GM12878 (cell line): Measurements from ENCODE around the gene ARHGEF11. TPM values are rescaled to one million over a fixed set of nuclear protein-coding genes. Genes with fewer than 3 reads are reported as not detected.

ENCODE experiments used
- ATAC-seq: fragments of 200-7000 bp; cut with Tn5 transposase; 3 replicates; pipeline ENCODE4 v1.9.1; 2020; ENCODE audit warnings: mild to moderate bottlenecking, moderate library complexity
- BruUV-seq: library from RNA; stranded (reverse); fragments of 400-500 nt; replicated peaks from 2 replicates; lab custom pipeline; 2021; lab: Mats Ljungman, UMichigan
- CTCF ChIA-PET: fragments of 300-600 bp; sonication (Branson Sonifier 250); formaldehyde crosslinking; extraction: SDS; loops from one replicate; lab custom pipeline; 2021; ENCODE audit warnings: inconsistent platforms; lab: Yijun Ruan, JAX
- POLR2A ChIA-PET: fragments of 350-600 bp; formaldehyde crosslinking; extraction: SDS; loops from one replicate; lab custom pipeline; 2021; ENCODE audit warnings: inconsistent platforms; lab: Charles Lee
- RAD21 ChIA-PET: fragments of 300-600 bp; sonication (Branson Sonifier 250); formaldehyde crosslinking; loops from one replicate; lab custom pipeline; 2023; ENCODE audit warnings: antibody characterized with exemption; ENCODE audit not compliant: unreplicated experiment; lab: Charles Lee
- SMC1A ChIA-PET: fragments of 300-600 bp; sonication (Branson Sonifier 250); formaldehyde crosslinking; loops from one replicate; lab custom pipeline; 2023; ENCODE audit not compliant: unreplicated experiment, uncharacterized antibody; lab: Charles Lee
- DNase-seq: peaks from one replicate; pipeline ENCODE4 v3.0.0-alpha.2; 2011; ENCODE audit warnings: low read depth, low spot score
- FAIRE-seq: peaks from 3 replicates; lab custom pipeline; 2011; peaks lifted over from hg19 to GRCh38; lab: Jason Lieb, UNC
- H2AFZ ChIP-seq: 2 replicates; pipeline ENCODE4 v1.6.0; 2011; ENCODE audit warnings: low read depth, low read length, control low read depth; ENCODE audit not compliant: control insufficient read depth
- H3K27ac ChIP-seq: 2 replicates; pipeline ENCODE4 v1.5.1; 2011; ENCODE audit warnings: control low read depth; ENCODE audit not compliant: control insufficient read depth, insufficient read depth
- H3K27me3 ChIP-seq, 2 experiments: replicated peaks in 1 of 2; 2 replicates each; pipeline versions ENCODE4 v1.6.0 to v1.6.1; 2011; ENCODE audit warnings: low read length in 1 of 2; ENCODE audit not compliant: control insufficient read depth in 2 of 2, insufficient read depth in 2 of 2
- H3K36me3 ChIP-seq, 2 experiments: 2 replicates each; pipeline ENCODE4 v1.5.1; 2011; ENCODE audit warnings: low read length in 1 of 2; ENCODE audit not compliant: control insufficient read depth in 2 of 2, insufficient read depth in 2 of 2
- H3K4me1 ChIP-seq: 2 replicates; pipeline ENCODE4 v1.6.1; 2011; ENCODE audit warnings: mild to moderate bottlenecking, low read length, moderate library complexity, mixed read lengths; ENCODE audit not compliant: control insufficient read depth, insufficient read depth
- H3K4me2 ChIP-seq: 2 replicates; pipeline ENCODE4 v1.6.0; 2011; ENCODE audit warnings: control low read depth; ENCODE audit not compliant: control insufficient read depth, insufficient read depth
- H3K4me3 ChIP-seq: fragments of 200-600 bp; sonication (generic); 2 replicates; pipeline ENCODE4 v1.5.1; 2016
- H3K79me2 ChIP-seq: 2 replicates; pipeline ENCODE4 v1.6.0; 2011; ENCODE audit warnings: low read length; ENCODE audit not compliant: control insufficient read depth, insufficient read depth
- H3K9ac ChIP-seq: 2 replicates; pipeline ENCODE4 v1.8.0; 2011; ENCODE audit warnings: low read length, control low read depth, mixed read lengths; ENCODE audit not compliant: control insufficient read depth, insufficient read depth
- H3K9me3 ChIP-seq: replicated peaks from 3 replicates; pipeline ENCODE4 v1.5.1; 2011; ENCODE audit warnings: mild to moderate bottlenecking, low read length; ENCODE audit not compliant: control insufficient read depth, insufficient read depth
- H4K20me1 ChIP-seq: 2 replicates; pipeline ENCODE4 v1.6.0; 2011; ENCODE audit not compliant: control insufficient read depth, insufficient read depth
- ATF2 ChIP-seq: IDR thresholded peaks from 2 replicates; pipeline ENCODE4 v1.6.1; 2012; ENCODE audit warnings: low read length, inconsistent platforms
- E4F1 ChIP-seq: fragments of 450-650 bp; IDR thresholded peaks from 2 replicates; pipeline ENCODE4 v1.6.1; 2018; ENCODE audit warnings: borderline replicate concordance, mild to moderate bottlenecking; ENCODE audit not compliant: partially characterized antibody
- HDAC6 ChIP-seq: fragments of 200-600 bp; sonication (generic); IDR thresholded peaks from one replicate; pipeline ENCODE4 v1.8.0; 2017; ENCODE audit warnings: antibody characterized with exemption; ENCODE audit not compliant: unreplicated experiment
- IRF4 ChIP-seq: IDR thresholded peaks from 2 replicates; pipeline ENCODE4 v1.6.1; 2011; ENCODE audit warnings: low read depth, low read length
- MYC ChIP-seq: IDR thresholded peaks from 2 replicates; pipeline ENCODE4 v1.6.1; 2011; ENCODE audit warnings: mild to moderate bottlenecking, low read length, moderate library complexity, inconsistent platforms; ENCODE audit not compliant: insufficient read depth, insufficient replicate concordance, insufficient read length, severe bottlenecking
- NFIC ChIP-seq: IDR thresholded peaks from 2 replicates; pipeline ENCODE4 v1.6.1; 2012; ENCODE audit warnings: low read depth, mild to moderate bottlenecking, inconsistent platforms, low read length, moderate library complexity
- NFYB ChIP-seq: IDR thresholded peaks from 2 replicates; pipeline ENCODE4 v1.6.1; 2011; ENCODE audit warnings: low read depth, mild to moderate bottlenecking, low read length, improper control_type of control experiment, moderate library complexity; ENCODE audit not compliant: insufficient read depth
- NRF1 ChIP-seq: conservative IDR thresholded peaks from 2 replicates; pipeline ENCODE4 v1.6.1; 2011; ENCODE audit warnings: mild to moderate bottlenecking, low read depth, low read length, improper control_type of control experiment
- PML ChIP-seq: IDR thresholded peaks from 2 replicates; pipeline ENCODE4 v1.6.1; 2012; ENCODE audit warnings: low read length, inconsistent platforms
- RAD21 ChIP-seq: IDR thresholded peaks from 2 replicates; pipeline ENCODE4 v1.6.1; 2011; ENCODE audit warnings: mild to moderate bottlenecking, low read depth, low read length, moderate library complexity; ENCODE audit not compliant: insufficient read depth
- TCF12 ChIP-seq: IDR thresholded peaks from 2 replicates; pipeline ENCODE4 v1.6.1; 2011; ENCODE audit warnings: low read depth, mild to moderate bottlenecking, low read length
- YY1 ChIP-seq: IDR thresholded peaks from 2 replicates; pipeline ENCODE4 v1.6.1; 2011; ENCODE audit warnings: low read depth, mild to moderate bottlenecking, low read length
- ZBED1 ChIP-seq: IDR thresholded peaks from 2 replicates; pipeline ENCODE4 v1.6.1; 2016; ENCODE audit warnings: borderline replicate concordance
- ZBTB33 ChIP-seq: fragments of 450-650 bp; IDR thresholded peaks from 2 replicates; pipeline ENCODE4 v1.6.1; 2017; ENCODE audit warnings: mild to moderate bottlenecking
- ZBTB4 ChIP-seq: fragments of 450-650 bp; formaldehyde crosslinking; IDR thresholded peaks from 2 replicates; pipeline ENCODE4 v1.4.0; 2022; ENCODE audit warnings: mild to moderate bottlenecking, moderate library complexity
- WGBS: methylation state at CpG from one replicate; pipeline ENCODE4 v1.1.6; 2016; ENCODE audit warnings: low lambda C conversion rate; ENCODE audit not compliant: insufficient replicate concordance, insufficient coverage; ENCODE audit errors: missing lambda C conversion rate; 5-methylcytosine and 5-hydroxymethylcytosine counted together
- in situ Hi-C: fragments of 300-500 bp; cut with MboI; formaldehyde crosslinking; loops from 9 replicates; pipeline ENCODE4 v1.14.3; 2018; ENCODE audit warnings: mixed read lengths
- intact Hi-C: fragments of 100-400 bp; cut with micrococcal nuclease; formaldehyde crosslinking; loops from one replicate; pipeline ENCODE4 v1.14.2; 2022; ENCODE audit not compliant: unreplicated experiment
- polyA plus RNA-seq, 11 experiments: library from polyadenylated mRNA; depleted of rRNA in 4 of 11; unstranded in 6 of 11; stranded (reverse) in 5 of 11; fragments of >200 nt; fragmentation: Nextera tagmentation in 4 of 11; fragmentation: Illumina TruSeq in 1 of 11; extraction: Ambion mirVana in 4 of 11; extraction: Trizol in 1 of 11; gene quantifications; 1 replicate in 1 of 11; 2 replicates in 10 of 11; pipeline versions ENCODE4 v1.2.1 to v1.2.3, GENCODE V29; 2011 to 2016; ENCODE audit warnings: inconsistent platforms in 2 of 11, missing spikeins in 2 of 11, low read depth in 1 of 11
- total RNA-seq, 4 experiments: library from RNA; depleted of rRNA in 3 of 4; stranded (reverse); fragments of >200 nt in 3 of 4; fragmentation: Illumina TruSeq in 1 of 4; extraction: Trizol in 1 of 4; gene quantifications; 2 replicates each; pipeline versions ENCODE4 v1.2.1 to v1.2.3, GENCODE V29; 2013 to 2021

Gene ARHGEF11
- total and polyA plus RNA-seq, 10 of the 15 experiments (the other 5 are each of a cell fraction or from before 2014, with no cell fraction given): 0.05 to 12.7 (median 1.8) TPM

GRCh38 chr1:156936191-156936590, 109.4 kb downstream of the ARHGEF11 start:
- in situ Hi-C loops (no loop called here), intact Hi-C loops (no loop called here)
- BruUV-seq: no TSS peak
- Histone ChIP-seq H3K4me1 (no peaks in the 10 kb centered on the region; the same call in 1 of the 2 replicates), H3K27ac (no peak overlapping the region), H3K4me2 (no peak overlapping the region), H2AFZ (no peak overlapping the region), H3K4me3 (no peak overlapping the region), H3K27me3 (no peaks in the 10 kb centered on the region), H3K9ac (no peak overlapping the region), H3K36me3 (peaks cover 0 to 3% of the 10 kb centered on the region in 2 experiments; a peak in 2 of 4 replicates), H3K79me2 (no peaks in the 10 kb centered on the region), H3K9me3 (no peaks in the 10 kb centered on the region), H4K20me1 (no peaks in the 10 kb centered on the region)
- ChIA-PET SMC1A (interaction anchor here (0.8 kb wide), 1 partner anchor 23 kb away, joined by 3 read pairs; no protein-coding TSS in a partner anchor), CTCF (interaction anchor here (1.2 to 1.3 kb wide), 3 partner anchors 10 to 138 kb away, joined by 3 to 6 read pairs (median 4); no protein-coding TSS in a partner anchor), POLR2A (no interaction called here), RAD21 (interaction anchor here (0.7 to 1.1 kb wide), 2 partner anchors 138 to 324 kb away, joined by 3 read pairs; no protein-coding TSS in a partner anchor)
- no peak for ATAC-seq
- no peak for FAIRE-seq
- WGBS: 89% methylated on average over 5 of the region's 5 CpGs
- no peak for DNase-seq
- TF ChIP-seq TCF12 (no peak), E4F1 (no peak), ATF2 (no peak), NFIC (no peak), NFYB (no peak), ZBED1 (no peak), IRF4 (no peak), ZBTB33 (no peak), ZBTB4 (CRISPR knock-in tag) (no peak), HDAC6 (no peak), MYC (no peak), PML (no peak), RAD21 (no peak), YY1 (no peak), NRF1 (no peak)
